ENCODE data around the gene KRT71.

Gene KRT71

DNA sequence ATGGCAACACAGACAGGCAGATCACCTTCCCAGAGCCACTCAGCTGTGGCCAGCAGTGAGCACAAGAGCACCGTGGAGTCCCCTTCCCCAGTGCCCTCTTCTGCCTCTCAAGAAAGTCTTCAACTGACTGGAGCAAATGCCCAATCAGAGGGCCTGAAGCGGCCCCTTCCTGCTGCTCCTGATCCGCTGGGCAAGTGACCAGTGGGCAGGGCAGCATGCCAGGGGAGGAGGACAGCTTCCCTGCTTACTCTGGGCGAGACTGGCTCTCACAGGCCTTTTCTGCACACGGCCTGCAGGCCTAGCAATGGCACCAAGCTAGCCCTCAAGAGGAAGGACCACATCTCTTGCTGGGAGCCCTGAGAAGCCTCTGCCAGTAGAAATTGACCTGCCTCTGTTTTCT, 890 bp downstream of the KRT71 start:
- POLR2A ChIA-PET: no interaction called here
- no peak for DNase-seq (ENCODE audit: extremely low spot score)
- no peak for TF ChIP-seq ELF4 (IDR thresholded peaks at IDR 0.05)
- TF ChIP-seq SUZ12 (IDR thresholded peaks at IDR 0.05): no peak
- TF ChIP-seq BHLHE40 (IDR thresholded peaks at IDR 0.05; ENCODE audit: borderline replicate concordance): no peak
- TF ChIP-seq, protein P1, sequence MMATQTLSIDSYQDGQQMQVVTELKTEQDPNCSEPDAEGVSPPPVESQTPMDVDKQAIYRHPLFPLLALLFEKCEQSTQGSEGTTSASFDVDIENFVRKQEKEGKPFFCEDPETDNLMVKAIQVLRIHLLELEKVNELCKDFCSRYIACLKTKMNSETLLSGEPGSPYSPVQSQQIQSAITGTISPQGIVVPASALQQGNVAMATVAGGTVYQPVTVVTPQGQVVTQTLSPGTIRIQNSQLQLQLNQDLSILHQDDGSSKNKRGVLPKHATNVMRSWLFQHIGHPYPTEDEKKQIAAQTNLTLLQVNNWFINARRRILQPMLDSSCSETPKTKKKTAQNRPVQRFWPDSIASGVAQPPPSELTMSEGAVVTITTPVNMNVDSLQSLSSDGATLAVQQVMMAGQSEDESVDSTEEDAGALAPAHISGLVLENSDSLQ (IDR thresholded peaks at IDR 0.05): no peak
- no peak for TF ChIP-seq FOXM1 (IDR thresholded peaks at IDR 0.05; ENCODE audit: borderline replicate concordance)
- TF ChIP-seq TARDBP (IDR thresholded peaks at IDR 0.05): no peak
- no peak for TF ChIP-seq FOXA1 (IDR thresholded peaks at IDR 0.05)
- no peak for TF ChIP-seq FOXK2 (IDR thresholded peaks at IDR 0.05)
- TF ChIP-seq HDGF (IDR thresholded peaks at IDR 0.05; ENCODE audit: borderline replicate concordance): no peak
- no peak for TF ChIP-seq NFRKB (IDR thresholded peaks at IDR 0.05)
- CTCF ChIA-PET: no interaction called here

DNA sequence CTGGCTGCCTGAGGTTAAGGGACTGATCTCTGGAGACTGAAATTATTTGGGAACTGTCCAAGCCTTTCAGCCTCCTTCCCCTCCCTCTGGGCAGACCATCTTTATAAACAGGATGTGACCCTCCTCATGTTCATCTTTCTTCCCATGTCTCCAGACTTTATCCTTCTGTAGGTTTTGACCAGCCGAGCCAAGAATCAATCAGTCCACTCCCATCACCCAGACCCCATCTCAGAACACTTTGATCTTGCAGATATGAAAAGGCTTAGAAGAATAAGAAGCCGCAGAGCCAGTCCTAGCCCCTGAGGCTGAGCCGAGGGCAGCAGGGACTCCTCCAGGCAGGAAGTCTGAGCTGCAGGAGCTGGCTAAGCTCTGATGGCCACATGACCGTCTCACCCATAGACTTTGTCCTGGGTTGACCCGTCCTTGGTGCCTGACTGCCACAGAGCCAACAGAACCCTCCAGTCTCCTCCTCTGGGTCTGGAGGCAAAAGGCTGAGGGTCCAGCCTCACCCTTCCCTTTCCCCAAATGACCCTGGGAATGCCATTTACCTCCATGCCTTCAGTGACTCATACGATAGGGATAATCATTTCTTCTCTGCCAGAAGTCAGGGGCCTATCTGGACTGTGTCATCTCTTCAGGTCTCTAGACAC, 1.6 kb downstream of the KRT71 start:
- TF ChIP-seq, protein P1 (IDR thresholded peaks at IDR 0.05): no peak
- TF ChIP-seq ELF4 (IDR thresholded peaks at IDR 0.05) (no peak), TARDBP (IDR thresholded peaks at IDR 0.05) (no peak), ARNT (IDR thresholded peaks at IDR 0.05) (no peak), HDGF (IDR thresholded peaks at IDR 0.05; ENCODE audit: borderline replicate concordance) (no peak), FOXA1 (IDR thresholded peaks at IDR 0.05) (no peak), BHLHE40 (IDR thresholded peaks at IDR 0.05; ENCODE audit: borderline replicate concordance) (no peak), NFRKB (IDR thresholded peaks at IDR 0.05) (no peak), FOXK2 (IDR thresholded peaks at IDR 0.05) (no peak), ZNF384 (IDR thresholded peaks at IDR 0.05) (no peak), LEF1 (IDR thresholded peaks at IDR 0.05; ENCODE audit: borderline replicate concordance) (no peak), SP1 (IDR thresholded peaks at IDR 0.05) (no peak), L3MBTL2 (conservative IDR thresholded peaks at IDR 0.05) (no peak), FOXM1 (IDR thresholded peaks at IDR 0.05; ENCODE audit: borderline replicate concordance) (no peak), CTBP1 (IDR thresholded peaks at IDR 0.05; ENCODE audit: borderline replicate concordance) (no peak), SUZ12 (IDR thresholded peaks at IDR 0.05) (no peak)
- no peak for DNase-seq (ENCODE audit: extremely low spot score)
- ChIA-PET CTCF (no interaction called here), POLR2A (no interaction called here)

DNA sequence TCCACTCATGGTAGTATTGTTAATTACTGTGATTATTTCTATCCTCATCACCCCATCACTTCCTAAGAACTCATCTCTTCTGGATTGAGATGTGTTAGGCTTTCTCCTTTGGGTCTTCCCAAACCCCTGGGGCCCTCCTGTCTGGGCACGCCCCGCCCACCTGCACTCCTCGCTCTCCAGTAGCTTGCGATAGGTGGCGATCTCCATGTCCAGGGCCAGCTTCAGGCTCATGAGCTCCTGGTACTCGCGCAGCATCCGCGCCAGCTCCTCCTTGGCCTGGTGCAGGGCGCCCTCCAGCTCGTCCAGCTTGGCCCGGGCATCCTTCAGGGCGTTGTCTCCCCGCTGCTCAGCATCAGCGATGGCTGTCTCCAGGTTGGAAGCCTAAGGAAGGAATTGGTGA, 6.8 kb downstream of the KRT71 start:
- TF ChIP-seq SP1 (IDR thresholded peaks at IDR 0.05) (no peak), FOXM1 (IDR thresholded peaks at IDR 0.05; ENCODE audit: borderline replicate concordance) (no peak), HDGF (IDR thresholded peaks at IDR 0.05; ENCODE audit: borderline replicate concordance) (no peak), ELF4 (IDR thresholded peaks at IDR 0.05) (no peak), ARNT (IDR thresholded peaks at IDR 0.05) (no peak)
- TF ChIP-seq, protein P1 (IDR thresholded peaks at IDR 0.05): no peak
- DNase-seq (ENCODE audit: extremely low spot score): no peak
- CTCF ChIA-PET: no interaction called here
- POLR2A ChIA-PET: no interaction called here

DNA sequence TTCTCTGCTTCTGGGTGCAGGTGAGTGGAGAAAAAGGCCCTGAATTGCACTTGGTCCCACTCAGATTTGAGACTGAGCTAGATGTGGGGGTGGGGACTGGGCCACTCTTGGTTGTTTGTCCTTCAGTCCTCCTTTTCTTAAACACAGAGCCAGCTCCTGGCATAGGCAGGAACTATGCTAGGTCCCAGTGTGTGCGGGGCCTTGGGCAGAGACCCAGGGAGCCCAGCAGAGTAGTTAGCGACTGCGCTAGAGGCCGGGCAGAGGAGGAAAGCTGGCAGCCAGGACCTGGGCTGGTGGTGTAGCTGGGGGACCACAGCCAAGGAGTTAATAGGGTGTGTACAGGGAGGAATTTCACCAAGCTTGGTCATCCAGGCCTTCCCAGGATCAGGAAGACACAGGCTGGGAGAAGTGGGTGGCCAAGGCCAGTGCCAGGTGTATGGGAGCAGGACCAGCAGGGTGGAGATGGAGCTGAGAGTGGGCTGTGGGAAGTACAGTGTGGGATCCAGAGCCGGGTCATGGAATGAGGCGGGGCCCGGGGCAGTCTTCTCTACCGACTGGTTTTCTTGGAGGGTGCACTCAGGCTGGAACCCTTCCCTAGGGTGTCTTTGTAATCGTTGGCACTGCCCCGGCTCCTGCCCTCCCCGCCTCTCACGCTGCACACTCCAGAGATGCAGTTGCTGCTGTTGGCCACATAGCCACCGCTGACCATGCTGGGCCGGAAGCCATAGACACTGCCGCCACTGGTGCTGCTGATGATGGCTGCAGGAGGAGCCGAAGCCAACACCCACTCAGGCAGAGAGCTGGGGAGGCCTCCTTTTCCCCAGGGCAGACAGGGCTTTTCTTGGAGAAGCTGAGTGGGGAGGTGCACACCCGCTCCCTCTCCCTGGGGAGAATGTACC, 8.7 kb downstream of the KRT71 start:
- CTCF ChIA-PET: no interaction called here
- POLR2A ChIA-PET: no interaction called here
- DNase-seq (ENCODE audit: extremely low spot score): peak; percentile 17
- TF ChIP-seq ZNF384 (IDR thresholded peaks at IDR 0.05) (no peak), FOXM1 (IDR thresholded peaks at IDR 0.05; ENCODE audit: borderline replicate concordance) (no peak), NFRKB (IDR thresholded peaks at IDR 0.05) (no peak), CTBP1 (IDR thresholded peaks at IDR 0.05; ENCODE audit: borderline replicate concordance) (no peak), ELF4 (IDR thresholded peaks at IDR 0.05) (no peak), HDGF (IDR thresholded peaks at IDR 0.05; ENCODE audit: borderline replicate concordance) (no peak)

DNA sequence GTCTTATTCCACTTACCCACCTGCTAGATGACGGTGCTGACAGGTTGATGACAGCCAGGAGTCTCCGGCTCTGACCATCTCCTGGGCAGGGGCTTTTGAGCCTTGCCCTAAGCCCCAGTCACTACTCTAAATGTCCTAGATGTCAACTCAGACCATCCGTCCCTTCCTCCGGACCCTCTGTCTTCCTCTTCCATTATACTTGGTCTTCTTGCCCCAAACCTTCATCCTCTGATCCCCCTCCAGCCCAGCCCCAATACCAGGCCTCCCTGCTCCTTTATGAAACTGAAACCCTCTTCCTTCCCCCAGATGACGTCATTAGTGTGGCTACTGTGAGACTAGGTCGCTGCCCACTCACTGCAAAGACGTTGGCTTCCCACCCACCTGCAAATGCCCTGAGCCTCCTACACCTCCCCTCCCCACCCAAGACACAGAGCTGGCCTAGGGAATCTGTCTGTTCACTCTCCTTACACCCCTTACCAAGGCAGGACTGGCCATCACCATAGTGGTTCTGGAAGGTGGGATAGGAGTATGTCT, 10.1 kb downstream of the KRT71 start:
- ChIA-PET CTCF (no interaction called here), POLR2A (no interaction called here)
- no peak for TF ChIP-seq ZNF384 (IDR thresholded peaks at IDR 0.05)
- no peak for TF ChIP-seq L3MBTL2 (conservative IDR thresholded peaks at IDR 0.05)
- TF ChIP-seq ELF4 (IDR thresholded peaks at IDR 0.05): no peak
- no peak for TF ChIP-seq FOXA1 (IDR thresholded peaks at IDR 0.05)
- no peak for TF ChIP-seq LEF1 (IDR thresholded peaks at IDR 0.05; ENCODE audit: borderline replicate concordance)
- no peak for TF ChIP-seq CTBP1 (IDR thresholded peaks at IDR 0.05; ENCODE audit: borderline replicate concordance)
- no peak for TF ChIP-seq HDGF (IDR thresholded peaks at IDR 0.05; ENCODE audit: borderline replicate concordance)
- TF ChIP-seq, protein P1 (IDR thresholded peaks at IDR 0.05): no peak
- no peak for DNase-seq (ENCODE audit: extremely low spot score)

Measured in HEK293T (cell line).